Amygdala (tissue), 56 donors: ENCODE measurements around the gene CHMP4B.

Source experiments
- DNase-seq, 56 donors: peaks; one replicate each; lab custom pipeline; 2025; lab: John Stamatoyannopoulos, UW

CHMP4B gene

DNA sequence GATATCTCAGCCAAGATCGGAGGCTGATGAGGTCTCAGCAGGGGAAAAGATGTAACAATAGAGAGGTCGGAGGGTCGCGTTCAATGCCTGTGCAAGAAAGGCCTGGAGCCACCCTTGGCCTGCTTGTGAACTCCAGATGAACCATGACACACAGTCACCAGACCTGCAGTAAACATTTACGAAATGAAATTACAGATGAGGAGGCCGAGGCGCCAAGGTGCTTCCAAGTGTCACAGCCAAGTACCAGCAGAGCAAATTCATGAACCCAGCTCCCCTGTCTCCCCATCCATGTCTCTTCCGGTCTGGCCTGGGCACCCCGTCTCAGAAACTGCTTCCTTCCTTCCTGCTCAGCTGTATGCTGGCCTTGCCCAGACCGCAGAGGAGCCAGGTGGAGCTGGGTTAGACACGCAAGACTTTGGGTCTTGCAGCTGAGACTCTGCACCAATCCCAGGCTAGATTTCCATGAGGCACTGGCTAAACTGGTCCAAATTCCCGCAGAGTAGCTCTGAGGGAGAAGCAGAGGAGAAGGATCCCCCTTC, 48.1 kb downstream of the CHMP4B start:
- DNase-seq = no peak

GRCh38 chr20:33859751-33860150, 48.6 kb downstream of the CHMP4B start:
- DNase-seq = no peak

DNA sequence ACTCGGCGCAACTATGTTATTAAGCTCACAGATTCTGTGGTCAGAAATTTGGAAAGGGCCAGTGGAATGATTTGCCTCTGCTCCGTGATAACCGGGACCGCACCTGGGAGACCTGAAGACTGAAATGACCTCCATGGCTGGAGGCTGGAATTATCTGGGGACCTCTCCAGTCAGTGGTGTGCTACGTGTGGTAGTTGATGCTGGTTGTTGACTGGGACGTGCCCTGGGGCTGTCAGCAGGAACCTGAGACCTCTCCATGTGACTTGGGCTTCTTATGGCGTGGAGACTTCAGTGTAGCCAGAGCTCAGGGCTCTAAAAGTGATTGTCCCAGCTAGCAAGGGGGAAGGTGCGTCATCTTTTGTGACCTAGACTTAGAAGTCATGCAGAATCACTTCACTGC, 50.3 kb downstream of the CHMP4B start:
- no peak for DNase-seq

DNA sequence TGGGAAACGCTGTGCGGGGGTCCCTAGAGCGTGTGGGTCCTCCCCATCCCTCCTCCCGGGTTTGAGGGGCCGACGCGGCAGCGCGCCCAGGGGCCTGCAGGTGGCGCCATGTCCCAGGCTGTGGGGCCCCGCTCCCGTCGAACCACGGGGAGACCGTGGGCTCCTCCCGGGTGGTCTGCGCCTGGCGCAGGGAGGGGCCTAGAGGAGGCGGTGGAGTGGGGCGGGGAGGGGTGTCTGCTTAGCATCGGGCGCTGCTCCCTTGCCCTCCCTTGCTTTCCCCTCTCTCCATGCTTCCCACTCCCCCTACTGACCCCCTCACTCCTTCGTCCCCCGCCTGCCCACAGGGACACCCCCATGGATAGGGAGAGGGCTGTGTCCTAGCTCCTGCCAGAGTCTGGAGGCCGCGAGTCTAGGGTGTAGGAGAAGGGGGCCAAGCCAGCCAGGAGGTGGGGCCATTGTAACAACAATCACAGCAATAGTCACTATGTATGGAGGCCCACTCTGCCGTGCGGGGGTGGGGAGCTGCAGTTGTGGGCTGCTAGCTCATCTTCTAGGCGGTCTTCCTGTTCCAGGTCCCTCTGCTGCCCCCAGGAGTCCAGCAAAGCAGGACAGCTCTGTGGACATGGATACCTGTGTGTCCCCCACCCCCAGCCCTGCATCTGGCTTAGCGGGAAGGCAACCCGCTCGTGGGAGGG, 51.7 kb downstream of the CHMP4B start:
- peak in 25 of 56 donors; percentile 3 to 49 (median 19) for DNase-seq

DNA sequence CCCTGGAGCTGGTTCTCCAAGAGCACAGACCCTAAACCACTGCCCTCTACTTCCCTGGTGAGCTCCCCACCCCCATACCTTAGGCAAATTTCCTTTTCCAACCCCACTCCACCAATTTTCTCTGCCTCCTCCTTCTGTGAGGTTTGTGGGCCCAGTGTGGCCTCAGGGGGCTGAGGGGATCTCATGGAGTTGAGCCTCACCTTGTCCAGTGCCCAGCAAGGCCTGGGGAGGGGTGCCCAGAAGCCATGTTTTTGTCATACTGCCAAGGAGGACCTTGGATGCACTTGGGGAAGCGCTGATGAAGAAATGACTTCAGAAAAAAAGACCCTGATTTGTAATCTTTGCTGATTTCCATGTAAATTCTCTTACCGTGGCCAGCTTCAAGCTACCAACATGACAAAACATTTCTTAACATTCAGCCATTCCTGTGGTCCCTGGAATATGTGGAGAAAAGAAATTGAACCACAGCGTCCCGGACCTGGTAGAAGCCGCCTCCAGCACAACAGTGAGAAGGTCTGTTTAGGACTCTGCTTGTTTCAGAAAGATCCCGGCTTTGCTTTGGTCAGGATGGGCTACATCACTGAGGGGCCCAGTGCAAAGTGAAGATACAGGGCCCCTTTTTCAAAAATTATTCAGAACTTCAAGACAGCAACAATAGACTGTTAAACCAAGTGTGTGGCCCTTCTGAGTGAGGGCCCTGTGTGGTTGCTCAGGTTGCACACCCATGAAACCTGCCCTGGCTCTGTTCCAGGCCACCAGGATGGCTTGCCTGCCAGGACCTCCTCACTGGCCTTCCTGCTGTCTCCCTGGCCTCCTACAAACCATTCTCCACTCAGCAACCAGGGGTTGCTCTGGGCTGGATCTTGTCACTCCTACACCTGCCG, 52.5 kb downstream of the CHMP4B start:
- DNase-seq = no peak

GRCh38 chr20:33864324-33864963, 53.3 kb downstream of the CHMP4B start:
- DNase-seq = no peak

DNA sequence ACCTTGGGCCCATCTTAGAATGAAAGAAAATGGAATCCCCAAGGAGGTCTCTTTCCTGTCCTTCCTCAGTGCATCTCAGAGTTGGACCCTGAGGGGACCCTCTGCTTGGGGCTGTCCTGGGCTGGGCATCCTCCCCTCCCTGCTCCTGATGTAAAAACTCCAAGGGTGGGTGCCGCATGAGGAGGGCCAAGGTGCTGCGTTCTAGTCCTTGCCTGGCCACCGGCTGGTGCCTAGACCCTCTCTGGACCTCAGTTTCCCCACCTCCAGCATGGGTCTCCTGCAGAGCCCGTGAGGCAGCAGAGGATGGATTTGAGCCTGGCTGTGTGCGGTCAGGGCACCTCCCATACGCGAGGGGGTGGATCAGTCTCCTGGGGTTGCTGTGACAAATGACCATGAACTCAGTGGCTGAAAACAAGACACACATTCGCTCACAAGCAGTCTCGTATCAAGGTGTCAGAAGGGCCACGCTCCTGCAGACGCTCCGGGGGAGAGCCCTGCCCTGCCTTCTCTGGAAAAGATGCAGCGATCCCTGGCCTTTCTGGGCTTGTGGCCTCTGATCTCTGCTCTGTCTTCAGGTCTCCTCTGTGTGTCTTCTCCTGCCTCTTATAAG, 54.7 kb downstream of the CHMP4B start:
- no peak for DNase-seq

GRCh38 chr20:33866398-33867100, 55.4 kb downstream of the CHMP4B start:
- DNase-seq = peak in 4 of 56 donors; percentile 1 to 26 (median 11)

DNA sequence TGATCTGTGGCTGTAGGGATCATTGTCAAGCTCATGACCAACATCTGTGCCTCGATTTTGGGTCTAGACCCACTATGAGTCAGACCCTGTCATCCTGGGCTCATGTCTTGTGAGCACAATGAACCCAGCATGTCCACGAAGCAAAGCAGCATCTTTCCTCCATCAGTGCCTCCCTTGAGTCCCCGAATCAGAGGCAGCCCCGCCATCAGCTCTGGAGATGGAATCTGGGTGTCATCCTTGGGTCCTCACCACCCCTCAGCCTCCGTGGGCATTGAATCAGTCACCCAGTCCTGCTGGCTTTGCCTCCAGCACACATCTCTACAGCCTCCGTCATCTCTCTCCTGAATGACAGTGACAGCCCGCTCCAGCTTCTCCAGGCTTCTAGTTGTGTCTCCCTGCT, 56.9 kb downstream of the CHMP4B start:
- DNase-seq = no peak

GRCh38 chr20:33868595-33868994, 57.4 kb downstream of the CHMP4B start:
- DNase-seq = no peak

- DNase-seq = no peak
Measured at GRCh38 chr20:33869283-33869682, 58.1 kb downstream of the CHMP4B start.

GRCh38 chr20:33871362-33871761, 60.2 kb downstream of the CHMP4B start:
- no peak for DNase-seq

DNA sequence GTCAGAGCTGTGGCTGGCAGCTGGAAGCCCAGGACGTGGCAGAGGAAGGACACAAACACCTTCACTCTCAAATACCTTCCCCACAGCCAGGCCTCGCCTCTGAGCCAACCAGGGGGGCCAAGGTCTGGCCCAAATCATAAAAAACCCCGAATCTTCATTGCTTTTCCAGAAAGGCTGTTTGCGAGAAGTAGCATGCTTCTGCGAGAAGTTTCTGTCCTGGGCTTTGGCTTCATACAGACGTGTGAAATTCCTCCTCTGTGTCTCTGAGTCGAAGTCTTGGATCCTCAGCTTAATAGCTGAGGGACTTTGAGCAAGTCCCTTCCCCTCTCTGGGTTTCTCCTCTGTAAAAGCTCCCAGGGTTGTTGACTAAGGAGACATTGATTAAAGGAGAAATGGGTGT, 63.0 kb downstream of the CHMP4B start:
- no peak for DNase-seq

DNA sequence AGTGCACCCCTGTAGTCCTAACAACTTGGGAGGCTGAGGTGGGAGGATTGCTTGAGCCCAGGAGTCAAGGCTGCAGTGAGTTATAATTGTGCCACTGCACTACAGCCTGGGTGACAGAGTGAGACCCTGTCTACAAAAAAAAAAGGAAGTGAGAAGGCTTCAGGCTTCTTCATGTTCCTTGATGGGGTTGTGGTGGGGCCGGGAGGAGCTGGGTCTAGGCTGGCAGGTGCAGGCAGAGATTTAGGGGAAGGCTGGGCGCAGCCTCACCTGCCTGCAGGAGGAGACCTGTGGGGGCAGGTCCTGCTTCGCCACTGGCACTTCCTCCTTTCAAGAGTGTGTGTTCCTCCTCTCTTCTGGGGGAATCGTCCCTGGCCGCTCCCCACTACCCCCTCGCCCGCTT, 63.9 kb downstream of the CHMP4B start:
- DNase-seq = no peak

GRCh38 chr20:33875534-33876026, 64.4 kb downstream of the CHMP4B start:
- no peak for DNase-seq

GRCh38 chr20:33878583-33878982, 67.4 kb downstream of the CHMP4B start:
- no peak for DNase-seq

GRCh38 chr20:33880396-33880795, 69.2 kb downstream of the CHMP4B start:
- no peak for DNase-seq

- no peak for DNase-seq
Measured at GRCh38 chr20:33881989-33882388, 70.8 kb downstream of the CHMP4B start.

DNA sequence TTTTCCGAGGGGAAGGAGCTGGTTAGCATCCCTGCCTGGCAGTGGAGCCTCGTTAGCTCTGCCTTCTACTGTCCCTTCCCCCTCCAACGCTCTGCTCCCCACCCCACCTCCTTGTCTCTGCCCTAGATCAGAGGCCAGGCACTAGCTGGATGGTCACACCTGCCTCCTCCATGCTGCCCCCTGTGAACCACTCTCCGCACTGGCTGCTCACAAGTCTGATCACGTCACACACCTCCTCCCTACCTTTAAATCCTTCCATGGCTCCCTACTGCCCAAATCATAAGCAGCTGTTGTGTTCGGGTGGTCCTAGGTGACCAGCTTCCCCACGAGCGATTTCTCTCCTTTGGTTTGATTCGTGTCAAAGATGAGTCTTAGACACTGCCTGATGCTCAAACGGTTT, 71.3 kb downstream of the CHMP4B start:
- DNase-seq = no peak

DNA sequence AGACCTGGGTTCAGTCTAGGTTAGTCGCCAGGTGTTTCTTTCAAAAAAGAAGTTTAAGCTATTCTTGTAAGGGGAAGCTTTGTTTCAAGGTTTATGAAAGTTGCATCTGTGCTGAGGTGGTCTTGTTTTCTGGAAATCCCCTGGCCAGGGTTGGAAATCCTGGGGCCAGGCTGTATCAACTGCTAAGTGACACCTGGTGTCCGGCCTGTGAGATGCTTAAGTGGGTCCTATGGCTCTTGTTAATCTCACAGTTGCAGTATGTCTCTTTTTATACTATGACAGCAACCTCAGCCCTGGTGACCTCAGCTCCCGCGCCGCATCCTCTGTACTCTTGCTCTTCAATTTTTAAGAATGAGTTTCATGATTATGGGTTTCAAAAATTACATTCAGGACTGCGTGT, 72.0 kb downstream of the CHMP4B start:
- no peak for DNase-seq
